HL-60 (cell line): ENCODE results near the gene NR2F2.

Experiments
- DNase-seq, 2 experiments: peaks; one replicate each; pipeline ENCODE4 v3.0.0-alpha.2; 2010 to 2020; ENCODE audit warnings: low read depth in 1 of 2, low spot score in 1 of 2
- H3K27ac ChIP-seq: fragments of 250-450 bp; sonication (Bioruptor Pico); replicated peaks from 2 replicates; pipeline ENCODE4 v1.5.1; 2020; ENCODE audit warnings: mild to moderate bottlenecking, moderate library complexity
- H3K27me3 ChIP-seq: fragments of 250-450 bp; sonication (Bioruptor Pico); 2 replicates; pipeline ENCODE4 v1.5.1; 2021; ENCODE audit warnings: mild to moderate bottlenecking, moderate library complexity; ENCODE audit not compliant: insufficient read depth, poor library complexity, severe bottlenecking
- H3K4me3 ChIP-seq: replicated peaks from 2 replicates; pipeline ENCODE4 v1.5.1; 2011; ENCODE audit warnings: mild to moderate bottlenecking, control low read depth, low read length; ENCODE audit not compliant: insufficient read depth
- GABPA ChIP-seq: IDR thresholded peaks from 2 replicates; pipeline ENCODE4 v1.6.1; 2012; ENCODE audit warnings: low read depth
- POLR2AphosphoS5 ChIP-seq: IDR thresholded peaks from 2 replicates; pipeline ENCODE4 v1.6.1; 2012; ENCODE audit warnings: low read depth
- REST ChIP-seq: IDR thresholded peaks from 2 replicates; pipeline ENCODE4 v1.6.1; 2012; ENCODE audit warnings: low read depth; ENCODE audit not compliant: insufficient replicate concordance
- SPI1 ChIP-seq: IDR thresholded peaks from 2 replicates; pipeline ENCODE4 v1.6.1; 2012; ENCODE audit warnings: low read depth, mild to moderate bottlenecking, borderline replicate concordance
- TF ChIP-seq, protein P1 (sequence below): IDR thresholded peaks from one replicate; pipeline ENCODE4 v1.5.1; 2011; ENCODE audit warnings: low read length, control low read depth, inconsistent platforms; ENCODE audit not compliant: insufficient read depth

NR2F2 gene

GRCh38 chr15:96348112-96349027 lies 17.9 kb downstream of the NR2F2 start:
- Histone ChIP-seq H3K27me3 (no peaks in the 10 kb centered on the region), H3K4me3 (no peak overlapping the region), H3K27ac (peak overlapping the region; percentile 79)
- DNase-seq: no peak
- no peak for TF ChIP-seq POLR2AphosphoS5

DNA sequence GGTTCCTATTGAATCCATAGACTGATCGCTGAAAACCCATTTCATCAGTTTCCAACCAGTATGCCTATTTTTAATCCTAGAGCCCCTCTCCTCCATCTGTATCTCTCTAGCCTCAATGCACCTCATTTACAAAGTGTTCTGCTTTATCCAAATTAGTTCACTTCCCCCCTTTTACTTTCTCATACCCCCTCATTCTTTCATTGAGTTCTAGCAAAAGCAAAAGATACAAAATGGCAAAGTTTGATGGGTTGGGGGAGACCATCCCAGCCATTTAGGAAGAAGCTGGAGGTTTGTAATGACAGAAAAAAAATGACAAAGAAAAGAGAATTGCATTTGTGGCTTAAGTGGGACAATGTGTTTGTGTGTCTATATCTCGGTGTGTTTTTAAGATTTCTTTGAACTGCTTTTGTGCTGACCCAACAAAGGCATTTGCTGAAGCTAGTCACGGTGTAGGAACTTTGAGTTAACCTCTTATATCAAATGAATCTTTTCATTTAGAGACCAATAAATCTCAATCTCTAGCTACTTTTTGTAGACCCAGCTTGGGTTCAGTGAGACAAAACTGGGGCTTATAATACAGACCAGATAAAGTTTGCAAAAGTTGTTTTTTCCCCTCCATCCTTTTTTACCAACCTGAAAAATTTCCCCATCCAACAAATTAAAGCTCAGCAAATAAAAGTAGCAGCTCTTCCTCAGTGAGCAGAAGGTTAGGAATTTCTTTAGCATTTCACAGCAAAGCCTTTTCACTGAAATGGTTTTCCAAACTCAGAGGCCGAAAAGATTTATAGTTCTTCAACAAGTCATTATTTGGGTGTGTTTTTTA lies 18.7 kb downstream of the NR2F2 start:
- no peaks in the 10 kb centered on the region for H3K27me3 ChIP-seq
- TF ChIP-seq POLR2AphosphoS5 (no peak), SPI1 (no peak), REST (no peak), GABPA (no peak)
- TF ChIP-seq, protein P1, sequence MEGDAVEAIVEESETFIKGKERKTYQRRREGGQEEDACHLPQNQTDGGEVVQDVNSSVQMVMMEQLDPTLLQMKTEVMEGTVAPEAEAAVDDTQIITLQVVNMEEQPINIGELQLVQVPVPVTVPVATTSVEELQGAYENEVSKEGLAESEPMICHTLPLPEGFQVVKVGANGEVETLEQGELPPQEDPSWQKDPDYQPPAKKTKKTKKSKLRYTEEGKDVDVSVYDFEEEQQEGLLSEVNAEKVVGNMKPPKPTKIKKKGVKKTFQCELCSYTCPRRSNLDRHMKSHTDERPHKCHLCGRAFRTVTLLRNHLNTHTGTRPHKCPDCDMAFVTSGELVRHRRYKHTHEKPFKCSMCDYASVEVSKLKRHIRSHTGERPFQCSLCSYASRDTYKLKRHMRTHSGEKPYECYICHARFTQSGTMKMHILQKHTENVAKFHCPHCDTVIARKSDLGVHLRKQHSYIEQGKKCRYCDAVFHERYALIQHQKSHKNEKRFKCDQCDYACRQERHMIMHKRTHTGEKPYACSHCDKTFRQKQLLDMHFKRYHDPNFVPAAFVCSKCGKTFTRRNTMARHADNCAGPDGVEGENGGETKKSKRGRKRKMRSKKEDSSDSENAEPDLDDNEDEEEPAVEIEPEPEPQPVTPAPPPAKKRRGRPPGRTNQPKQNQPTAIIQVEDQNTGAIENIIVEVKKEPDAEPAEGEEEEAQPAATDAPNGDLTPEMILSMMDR: no peak
- no peak overlapping the region for H3K27ac ChIP-seq
- no peak overlapping the region for H3K4me3 ChIP-seq
- DNase-seq: no peak

- TF ChIP-seq, protein P1: no peak
- TF ChIP-seq SPI1 (no peak), REST (no peak), GABPA (no peak), POLR2AphosphoS5 (no peak)
- Histone ChIP-seq H3K27ac (no peak overlapping the region), H3K4me3 (no peak overlapping the region), H3K27me3 (no peaks in the 10 kb centered on the region)
- no peak for DNase-seq
Observed at GRCh38 chr15:96349857-96350720, 19.6 kb downstream of the NR2F2 start.
